ENCODE data around the gene C2orf92.

- no peak for TF ChIP-seq CTCF (IDR thresholded peaks at IDR 0.05; ENCODE audit: low read depth, low read length, poor library complexity, severe bottlenecking)
- no peak for TF ChIP-seq EZH2phosphoT487 (IDR thresholded peaks at IDR 0.05; ENCODE audit: borderline replicate concordance, low read length)
Measured at GRCh38 chr2:97691166-97691565, 21.7 kb downstream of the C2orf92 start.
